OCI-LY1 (cell line): ENCODE data around the gene HLA-A.

Experiments
- CTCF ChIP-seq: fragments of 200-600 bp; sonication (generic), shearing (Covaris generic); IDR thresholded peaks from 2 replicates; pipeline ENCODE4 v1.5.1; 2017; ENCODE audit warnings: mild to moderate bottlenecking, antibody characterized with exemption, low read length, moderate library complexity, mixed read lengths
- EZH2 ChIP-seq: fragments of 200-600 bp; sonication (generic), shearing (Covaris generic); IDR thresholded peaks from 2 replicates; pipeline ENCODE4 v1.8.0; 2017; ENCODE audit warnings: borderline replicate concordance, mixed run types, mild to moderate bottlenecking, antibody characterized with exemption, low read length, moderate library complexity, mixed read lengths

GRCh38 chr6:29941916-29942274 lies 437 bp upstream of the HLA-A start:
- TF ChIP-seq CTCF (no peak), EZH2 (no peak)
